Mammary epithelial cell (primary cell): Measurements from ENCODE around the gene SMIM31.

Experiments used
- EZH2 ChIP-seq: IDR thresholded peaks from 2 replicates; pipeline ENCODE4 v1.6.1; 2012; ENCODE audit warnings: low read length, inconsistent platforms, borderline replicate concordance
- TF ChIP-seq, protein P1 (sequence below), 2 donors: IDR thresholded peaks in 1 of 2; conservative IDR thresholded peaks in 1 of 2; 2 replicates each; pipeline ENCODE4 v1.5.1; 2011 to 2012; ENCODE audit warnings: inconsistent platforms in 2 of 2, low read length in 2 of 2, mild to moderate bottlenecking in 2 of 2, control low read depth in 1 of 2, low read depth in 1 of 2; ENCODE audit not compliant: insufficient read depth in 1 of 2; ENCODE audit errors: extremely low read depth in 1 of 2

DNA sequence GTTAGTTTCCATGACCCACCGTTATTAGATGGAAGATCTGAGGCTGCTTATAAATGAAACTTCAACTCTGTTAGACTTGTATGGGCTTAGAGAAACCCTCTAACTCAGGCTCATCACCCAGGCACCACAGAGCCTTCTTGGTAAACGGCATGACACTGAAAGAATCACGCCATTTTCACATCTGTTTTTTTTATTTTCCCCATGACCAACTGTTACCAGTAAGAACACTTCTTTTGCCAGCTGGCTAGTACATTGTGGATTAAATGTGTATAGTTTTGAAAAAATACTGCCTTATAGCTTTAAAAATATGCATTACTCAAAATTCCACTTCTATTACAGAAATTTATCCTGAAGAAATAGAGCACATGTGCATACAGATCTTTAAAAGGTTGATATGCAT, 75.0 kb downstream of the SMIM31 start:
- TF ChIP-seq, protein P1, sequence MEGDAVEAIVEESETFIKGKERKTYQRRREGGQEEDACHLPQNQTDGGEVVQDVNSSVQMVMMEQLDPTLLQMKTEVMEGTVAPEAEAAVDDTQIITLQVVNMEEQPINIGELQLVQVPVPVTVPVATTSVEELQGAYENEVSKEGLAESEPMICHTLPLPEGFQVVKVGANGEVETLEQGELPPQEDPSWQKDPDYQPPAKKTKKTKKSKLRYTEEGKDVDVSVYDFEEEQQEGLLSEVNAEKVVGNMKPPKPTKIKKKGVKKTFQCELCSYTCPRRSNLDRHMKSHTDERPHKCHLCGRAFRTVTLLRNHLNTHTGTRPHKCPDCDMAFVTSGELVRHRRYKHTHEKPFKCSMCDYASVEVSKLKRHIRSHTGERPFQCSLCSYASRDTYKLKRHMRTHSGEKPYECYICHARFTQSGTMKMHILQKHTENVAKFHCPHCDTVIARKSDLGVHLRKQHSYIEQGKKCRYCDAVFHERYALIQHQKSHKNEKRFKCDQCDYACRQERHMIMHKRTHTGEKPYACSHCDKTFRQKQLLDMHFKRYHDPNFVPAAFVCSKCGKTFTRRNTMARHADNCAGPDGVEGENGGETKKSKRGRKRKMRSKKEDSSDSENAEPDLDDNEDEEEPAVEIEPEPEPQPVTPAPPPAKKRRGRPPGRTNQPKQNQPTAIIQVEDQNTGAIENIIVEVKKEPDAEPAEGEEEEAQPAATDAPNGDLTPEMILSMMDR (conservative IDR thresholded peaks at IDR 0.05 in 1 of 2, IDR thresholded peaks at IDR 0.05 in 1 of 2; ENCODE audit: extremely low read depth in 1 of 2, insufficient read depth in 1 of 2, low read depth in 1 of 2, low read length in 2 of 2): no peak
- TF ChIP-seq EZH2: no peak
